HG02970 (cell line): ENCODE measurements around the gene ING2.
"Not testable (repeated sequence)": the region's sequence is repeated elsewhere in the genome, so short reads cannot be mapped to it uniquely, and the experiment has no call there.

ENCODE experiments used
- ATAC-seq: cut with Tn5 transposase; IDR thresholded peaks from one replicate; pipeline ENCODE4 v1.9.1; 2021; ENCODE audit warnings: mild to moderate bottlenecking, moderate library complexity, moderate number of reproducible peaks; ENCODE audit not compliant: unreplicated experiment, low FRiP score

The ING2 gene, protein sequence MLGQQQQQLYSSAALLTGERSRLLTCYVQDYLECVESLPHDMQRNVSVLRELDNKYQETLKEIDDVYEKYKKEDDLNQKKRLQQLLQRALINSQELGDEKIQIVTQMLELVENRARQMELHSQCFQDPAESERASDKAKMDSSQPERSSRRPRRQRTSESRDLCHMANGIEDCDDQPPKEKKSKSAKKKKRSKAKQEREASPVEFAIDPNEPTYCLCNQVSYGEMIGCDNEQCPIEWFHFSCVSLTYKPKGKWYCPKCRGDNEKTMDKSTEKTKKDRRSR

DNA sequence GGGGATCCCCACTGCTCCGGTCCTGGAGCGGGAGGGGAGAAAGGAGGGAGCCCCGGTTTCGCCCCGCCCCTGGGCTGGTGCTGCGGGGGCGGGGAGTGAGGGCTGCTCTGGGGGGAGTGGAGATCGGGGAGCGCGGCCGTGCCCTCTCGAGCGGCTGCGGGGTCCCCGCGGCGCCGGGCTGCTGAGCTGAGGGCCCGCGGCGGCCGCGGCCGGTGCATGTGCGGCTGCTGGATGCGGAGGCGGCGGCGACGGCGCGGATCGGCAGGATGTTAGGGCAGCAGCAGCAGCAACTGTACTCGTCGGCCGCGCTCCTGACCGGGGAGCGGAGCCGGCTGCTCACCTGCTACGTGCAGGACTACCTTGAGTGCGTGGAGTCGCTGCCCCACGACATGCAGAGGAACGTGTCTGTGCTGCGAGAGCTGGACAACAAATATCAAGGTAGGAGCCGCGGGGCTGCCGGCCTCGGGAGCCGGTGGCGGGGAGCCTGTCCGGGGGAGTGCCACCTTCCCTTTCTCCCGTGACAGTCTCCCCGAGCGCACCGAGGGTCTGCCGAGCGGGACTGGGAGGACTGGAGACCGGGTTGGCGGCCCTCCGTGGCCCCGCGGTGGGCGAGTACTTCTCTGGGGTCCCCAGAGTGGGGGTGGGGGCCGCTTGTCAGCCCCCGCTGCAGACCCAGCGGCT is at the start of gene ING2:
Gene ING2 (plus strand): TSS at position 129 of the 681 bp plus-strand sequence. CDS start 138 bp downstream, at position 267.
- ATAC-seq: peak; percentile 49

GRCh38 chr4:183455431-183456195 is 49.2 kb upstream of the ING2 start:
- ATAC-seq: no peak

DNA sequence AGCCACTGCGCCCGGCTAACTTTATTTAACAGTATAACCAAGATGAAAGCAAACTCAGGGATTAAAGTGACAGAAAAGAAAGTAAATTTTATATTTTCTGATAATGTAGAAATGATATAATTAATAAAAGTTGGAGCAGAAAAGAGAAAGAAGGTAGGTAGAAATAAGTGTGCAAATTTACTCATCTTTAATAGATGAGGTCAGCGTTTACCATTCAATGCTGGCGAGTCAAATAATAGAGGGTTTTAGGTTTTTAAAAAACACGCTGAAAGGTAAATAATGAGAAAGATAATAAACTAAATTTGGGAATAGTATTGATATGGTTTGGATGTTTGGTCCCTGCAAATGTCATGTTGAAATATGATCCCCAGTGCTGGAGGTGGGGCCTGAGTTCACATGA is 46.9 kb upstream of the ING2 start:
- ATAC-seq: no peak

DNA sequence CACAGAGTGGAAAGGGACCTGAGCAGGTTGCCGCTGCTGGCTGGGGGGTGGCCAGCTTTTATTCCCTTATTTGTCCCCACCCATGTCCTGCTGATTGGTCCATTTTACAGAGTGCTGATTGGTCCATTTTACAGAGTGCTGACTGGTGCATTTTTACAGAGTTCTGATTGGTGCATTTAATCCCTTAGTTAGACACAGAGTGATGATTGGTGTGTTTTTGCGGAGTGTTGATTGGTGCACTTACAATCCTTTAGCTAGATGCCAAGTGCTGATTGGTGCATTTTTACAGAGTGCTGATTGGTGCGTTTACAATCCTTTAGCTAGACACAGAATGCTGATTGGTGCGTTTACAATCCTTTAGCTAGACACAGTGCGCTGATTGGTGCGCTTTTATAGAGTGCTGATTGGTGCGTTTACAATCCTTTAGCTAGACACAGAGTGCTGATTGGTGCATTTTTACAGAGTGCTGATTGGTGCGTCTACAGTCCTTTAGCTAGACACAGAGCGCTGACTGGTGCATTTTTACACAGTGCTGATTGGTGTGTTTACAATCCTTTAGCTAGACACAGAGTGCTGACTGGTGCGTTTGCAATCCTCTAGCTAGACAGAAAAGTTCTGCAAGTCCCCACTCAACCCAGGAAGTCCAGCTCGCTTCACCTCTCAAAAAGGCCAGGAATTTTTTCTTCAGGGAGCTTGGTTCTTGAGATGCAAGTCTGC is 40.8 kb upstream of the ING2 start:
- ATAC-seq: not testable (repeated sequence)

DNA sequence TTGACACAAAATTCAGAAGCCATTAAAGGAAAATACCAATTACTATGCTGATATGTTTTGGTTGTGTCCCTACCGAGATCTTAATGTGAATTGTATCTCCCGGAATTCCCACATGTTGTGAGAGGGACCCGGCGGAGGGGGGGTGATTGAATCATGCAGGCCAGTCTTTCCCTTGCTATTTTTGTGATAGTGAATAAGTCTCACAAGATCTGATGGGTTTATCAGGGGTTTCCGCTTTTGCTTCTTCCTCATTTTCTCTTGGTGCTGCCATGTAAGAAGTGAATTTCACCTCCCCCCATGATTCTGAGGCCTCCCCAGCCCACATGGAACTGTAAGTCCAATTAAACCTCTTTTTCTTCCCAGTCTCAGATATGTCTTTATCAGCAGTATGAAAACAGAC is 39.0 kb upstream of the ING2 start:
- not testable (repeated sequence) for ATAC-seq

- ATAC-seq: no peak
Measured at GRCh38 chr4:183467246-183467645, 37.6 kb upstream of the ING2 start.

DNA sequence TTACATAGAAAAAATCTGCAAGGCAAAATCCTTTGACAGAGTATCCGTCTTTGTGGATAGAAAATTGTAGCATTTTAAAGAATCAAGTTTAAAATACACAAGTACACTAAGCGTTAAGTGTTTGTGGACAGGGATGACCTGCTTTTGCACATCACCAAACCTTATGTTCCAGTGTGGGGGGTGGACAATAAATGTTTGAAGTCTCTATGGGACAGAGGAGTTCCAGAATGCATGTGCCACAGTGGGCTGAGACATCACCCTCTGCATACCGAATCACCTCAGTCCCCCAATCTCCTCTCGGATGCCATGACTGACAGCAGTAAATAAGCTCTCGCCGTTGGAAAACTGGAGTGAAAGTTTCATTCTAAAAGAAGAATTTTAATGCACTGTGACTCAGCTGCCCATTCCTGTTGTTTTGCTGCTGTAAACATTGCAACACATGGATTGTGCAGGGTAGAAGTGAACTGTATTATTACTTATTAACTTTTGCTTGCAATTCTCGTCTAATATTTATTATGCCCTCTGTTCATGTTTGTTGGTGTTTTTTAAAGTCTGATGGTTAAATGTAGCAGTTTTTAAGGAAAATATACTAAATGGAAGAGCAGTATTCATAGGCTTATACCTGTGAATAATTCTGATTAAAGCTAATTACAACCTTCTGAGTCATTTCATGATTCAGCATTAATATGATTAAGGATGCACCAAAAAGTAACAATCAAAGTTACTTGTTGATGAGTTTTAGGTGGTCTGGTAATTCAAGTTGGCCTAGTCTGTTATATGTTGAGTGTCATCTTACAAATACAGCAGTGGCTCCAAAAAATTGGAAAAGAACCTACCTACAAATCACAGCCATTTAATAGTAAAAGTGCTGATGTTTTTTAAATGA is 36.4 kb upstream of the ING2 start:
- ATAC-seq: no peak

- no peak for ATAC-seq
Measured at GRCh38 chr4:183469285-183469684, 35.6 kb upstream of the ING2 start.

- ATAC-seq: no peak
Measured at GRCh38 chr4:183469936-183470335, 34.9 kb upstream of the ING2 start.

GRCh38 chr4:183470821-183471220 is 34.0 kb upstream of the ING2 start:
- no peak for ATAC-seq

DNA sequence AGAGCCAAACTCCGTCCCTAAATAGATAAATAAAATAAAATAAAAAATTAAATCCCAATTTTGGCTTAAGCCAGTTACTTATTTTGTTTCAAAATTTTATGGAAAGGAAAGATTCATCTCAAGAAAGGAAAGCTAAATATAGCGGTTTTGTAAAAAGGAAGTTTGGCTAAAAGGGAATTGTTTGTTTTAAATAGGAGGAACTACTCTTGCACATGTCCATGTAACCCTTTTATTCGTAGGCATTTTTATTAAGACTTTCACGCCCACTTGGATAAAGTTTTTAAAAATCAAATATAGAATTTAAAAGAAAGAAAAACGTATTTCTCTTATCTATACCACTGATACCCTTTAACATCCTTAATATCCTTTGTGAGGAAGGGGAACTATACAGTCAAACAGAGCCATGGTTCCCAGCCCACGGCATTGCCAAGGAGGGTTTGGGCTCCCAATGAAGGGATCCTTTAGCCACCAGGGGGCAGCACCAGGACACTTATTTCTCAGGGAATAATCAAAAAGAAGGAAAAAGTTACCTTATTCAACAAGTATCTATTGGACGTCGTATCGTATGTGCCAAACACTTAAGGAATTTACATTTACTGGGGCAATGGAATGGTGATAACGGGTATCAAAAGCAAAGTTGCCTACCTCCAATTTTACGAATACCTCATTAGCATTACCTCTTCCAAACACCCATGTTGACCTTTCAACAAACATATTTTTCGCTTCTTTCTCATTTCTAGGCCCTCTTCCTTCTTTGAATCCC is 32.7 kb upstream of the ING2 start:
- ATAC-seq: no peak

GRCh38 chr4:183478123-183478522 is 26.7 kb upstream of the ING2 start:
- no peak for ATAC-seq

GRCh38 chr4:183478926-183479325 is 25.9 kb upstream of the ING2 start:
- ATAC-seq: no peak

- ATAC-seq: not testable (repeated sequence)
Measured at GRCh38 chr4:183482515-183483095, 22.3 kb upstream of the ING2 start.

DNA sequence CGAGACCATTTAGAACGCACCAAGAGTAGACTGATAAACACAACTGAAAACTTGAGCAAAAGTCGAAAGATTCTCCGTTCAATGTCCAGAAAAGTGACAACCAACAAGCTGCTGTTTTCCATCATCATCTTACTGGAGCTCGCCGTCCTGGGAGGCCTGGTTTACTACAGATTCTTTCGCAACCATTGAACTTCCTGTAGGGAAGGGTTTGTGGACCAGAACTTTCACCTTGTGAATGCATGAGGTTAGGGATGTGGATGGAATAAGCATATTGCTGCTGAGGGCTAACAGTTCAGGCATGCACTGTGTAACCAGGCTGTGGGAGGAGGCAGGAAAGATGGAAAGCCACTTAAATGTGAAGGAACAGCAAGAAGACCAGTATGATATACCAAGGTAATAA is 20.9 kb upstream of the ING2 start:
- no peak for ATAC-seq

- ATAC-seq: no peak
Measured at GRCh38 chr4:183485411-183486160, 19.3 kb upstream of the ING2 start.

GRCh38 chr4:183492791-183493222 is 12.1 kb upstream of the ING2 start:
- no peak for ATAC-seq

GRCh38 chr4:183493246-183493645 is 11.6 kb upstream of the ING2 start:
- no peak for ATAC-seq
